HG03565 (cell line): ENCODE data around the gene CHMP6.

ENCODE experiments used
- ATAC-seq: cut with Tn5 transposase; IDR thresholded peaks from one replicate; pipeline ENCODE4 v1.9.1; 2021; ENCODE audit warnings: mild to moderate bottlenecking, moderate library complexity; ENCODE audit not compliant: unreplicated experiment

CHMP6 gene

DNA sequence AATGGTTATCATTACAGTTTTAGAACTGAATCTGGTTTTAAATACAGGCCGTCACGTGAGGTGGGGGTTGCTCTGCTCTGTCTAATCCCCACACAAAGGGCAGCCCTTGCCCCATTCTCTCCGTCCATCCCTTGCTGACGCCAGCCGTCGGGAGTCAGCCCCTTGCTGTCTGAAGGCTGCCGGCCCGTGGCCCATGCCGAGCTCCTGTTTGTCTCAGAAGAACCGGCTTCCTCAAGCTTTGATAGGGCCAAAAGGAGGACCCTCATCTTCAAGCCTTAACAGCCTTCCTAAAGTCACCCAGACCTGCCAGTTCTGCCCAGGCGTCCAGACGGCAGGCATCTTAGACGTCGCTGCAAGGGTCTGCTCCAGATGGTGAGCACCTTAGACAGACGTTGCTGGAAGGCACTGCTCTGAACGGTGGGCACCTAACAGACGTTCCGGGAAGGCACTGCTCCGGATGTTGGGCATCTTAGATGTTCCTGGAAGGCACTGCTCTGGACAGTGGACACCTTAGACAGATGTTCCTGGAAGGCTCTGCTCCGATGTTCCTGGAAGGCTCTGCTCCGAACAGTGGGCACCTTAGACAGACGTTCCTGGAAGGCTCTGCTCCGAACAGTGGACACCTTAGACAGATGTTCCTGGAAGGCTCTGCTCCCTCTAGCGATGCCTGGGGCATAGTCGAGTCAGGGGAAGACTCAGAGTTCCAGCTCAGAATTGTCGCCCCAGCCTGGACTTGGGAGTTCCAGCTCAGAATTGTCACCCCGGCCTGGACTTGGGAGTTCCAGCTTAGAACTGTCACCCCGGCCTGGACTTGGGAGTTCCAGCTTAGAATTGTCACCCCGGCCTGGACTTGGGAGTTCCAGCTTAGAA is 35.1 kb upstream of the CHMP6 start:
- no peak for ATAC-seq

DNA sequence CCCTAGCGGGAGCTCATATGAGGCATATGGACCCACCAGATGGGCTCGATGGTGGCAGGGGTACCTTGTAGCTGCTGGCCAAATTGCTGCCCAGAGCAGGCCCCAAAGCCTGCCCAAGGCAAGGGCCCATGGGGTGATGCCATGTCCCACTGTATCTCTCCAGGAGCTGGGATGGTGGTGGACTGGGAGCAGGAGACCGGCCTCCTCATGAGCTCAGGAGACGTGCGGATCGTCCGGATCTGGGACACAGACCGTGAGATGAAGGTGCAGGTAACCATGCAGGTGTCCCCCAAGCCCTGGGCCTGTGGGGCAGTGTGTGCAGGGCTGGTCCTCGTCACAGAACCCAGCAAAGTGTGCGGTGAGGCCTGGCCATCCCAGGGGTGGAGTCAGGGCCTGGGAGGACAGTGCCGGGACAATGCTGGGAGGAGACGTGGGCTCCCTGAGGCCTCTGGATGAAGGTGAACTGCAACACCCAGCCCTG is 34.1 kb upstream of the CHMP6 start:
- ATAC-seq = no peak

DNA sequence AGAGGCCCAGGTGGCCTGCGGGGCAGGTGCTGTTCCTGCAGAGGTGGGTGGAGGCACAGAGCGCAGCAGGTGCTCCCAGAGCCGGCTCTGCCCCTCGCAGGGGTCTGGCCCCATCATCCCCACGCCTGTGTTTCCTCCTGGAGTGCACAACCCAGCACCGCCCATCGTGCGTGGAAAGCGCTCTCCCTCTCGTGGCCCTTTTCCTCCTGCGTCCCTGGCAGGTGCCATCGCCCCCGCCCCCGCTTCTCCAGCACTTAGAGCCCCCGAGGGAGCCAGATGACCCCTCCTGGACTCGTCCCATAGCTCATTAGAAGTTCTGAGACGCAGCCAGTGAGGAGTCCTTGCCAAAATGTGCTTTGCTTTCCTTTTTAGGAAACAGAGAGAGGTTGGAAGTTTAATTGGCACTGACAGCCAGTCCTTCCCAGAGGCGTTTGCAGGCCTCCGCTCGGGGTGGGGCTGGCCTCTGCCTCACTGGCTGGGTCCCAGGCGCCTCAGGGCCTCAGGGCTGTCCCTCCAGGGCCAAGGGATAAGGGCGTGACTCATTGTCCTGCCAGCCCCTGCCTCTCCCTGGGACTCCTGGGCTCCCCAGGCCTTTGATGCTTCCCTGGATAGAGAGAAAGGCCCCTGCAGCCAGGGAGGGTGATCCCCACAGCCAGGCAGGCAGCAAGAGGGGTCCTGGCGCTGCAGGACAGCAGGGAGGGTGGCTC is 32.2 kb upstream of the CHMP6 start:
- no peak for ATAC-seq

DNA sequence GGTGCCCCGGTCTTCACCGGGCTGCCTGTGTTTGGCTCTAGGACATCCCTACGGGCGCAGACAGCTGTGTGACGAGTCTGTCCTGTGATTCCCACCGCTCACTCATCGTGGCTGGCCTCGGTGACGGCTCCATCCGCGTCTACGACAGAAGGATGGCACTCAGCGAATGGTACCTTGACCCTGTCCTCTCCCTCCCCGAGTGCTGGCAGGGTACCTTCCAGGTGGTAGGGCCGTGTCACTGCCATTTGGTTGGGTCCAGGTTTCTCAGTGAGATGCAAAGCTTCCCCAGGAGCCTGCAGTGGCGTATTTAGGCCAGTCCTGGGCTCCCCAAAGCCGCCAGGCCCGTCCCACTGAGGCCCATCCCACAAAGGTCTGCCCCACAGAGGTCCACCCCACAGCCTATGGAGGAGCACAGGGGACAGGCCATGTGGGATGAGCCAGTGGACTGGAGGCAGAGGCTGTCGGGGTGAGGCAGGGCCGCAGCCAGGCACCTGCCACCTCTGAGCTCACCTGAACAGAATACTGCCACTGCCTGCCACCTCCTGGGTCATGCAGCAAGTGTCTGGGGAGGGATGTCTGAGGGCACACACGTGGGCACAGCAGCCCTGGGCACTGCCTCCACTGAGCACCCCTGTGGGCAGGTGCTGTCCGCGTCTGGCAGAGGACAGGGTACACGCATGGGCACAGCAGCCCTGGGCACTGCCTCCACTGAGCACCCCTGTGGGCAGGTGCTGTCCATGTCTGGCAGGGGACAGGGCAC is 31.4 kb upstream of the CHMP6 start:
- ATAC-seq = no peak

DNA sequence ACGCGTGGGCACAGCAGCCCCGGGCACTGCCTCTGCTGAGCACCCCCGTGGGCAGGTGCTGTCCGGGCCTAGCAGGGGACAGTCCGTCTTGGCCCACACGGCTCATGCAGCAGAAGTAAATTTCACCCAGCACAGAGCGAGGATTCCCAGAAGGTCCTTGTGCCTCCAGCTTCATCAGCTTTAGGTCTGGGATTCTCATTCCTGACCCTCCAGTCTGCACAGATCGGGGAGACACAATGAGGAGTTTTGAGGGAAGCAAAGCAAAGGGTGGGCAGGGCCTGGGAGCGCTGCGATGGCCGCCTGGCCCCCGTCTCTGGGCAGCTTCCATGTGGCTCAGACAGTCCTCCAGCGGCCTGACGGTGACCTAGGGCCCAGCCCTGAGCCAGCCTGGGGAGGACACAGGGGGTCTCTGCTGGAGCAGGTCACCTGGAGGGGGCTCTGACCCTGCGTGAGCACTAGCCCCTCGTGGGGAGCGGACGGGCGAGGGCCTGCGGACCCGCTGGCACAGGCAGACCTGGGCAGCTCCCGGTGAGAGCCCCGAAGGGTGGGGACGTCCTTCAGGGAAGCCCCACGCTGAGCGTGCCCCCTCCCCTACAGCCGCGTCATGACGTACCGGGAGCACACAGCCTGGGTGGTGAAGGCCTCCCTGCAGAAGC is 30.7 kb upstream of the CHMP6 start:
- ATAC-seq = no peak

DNA sequence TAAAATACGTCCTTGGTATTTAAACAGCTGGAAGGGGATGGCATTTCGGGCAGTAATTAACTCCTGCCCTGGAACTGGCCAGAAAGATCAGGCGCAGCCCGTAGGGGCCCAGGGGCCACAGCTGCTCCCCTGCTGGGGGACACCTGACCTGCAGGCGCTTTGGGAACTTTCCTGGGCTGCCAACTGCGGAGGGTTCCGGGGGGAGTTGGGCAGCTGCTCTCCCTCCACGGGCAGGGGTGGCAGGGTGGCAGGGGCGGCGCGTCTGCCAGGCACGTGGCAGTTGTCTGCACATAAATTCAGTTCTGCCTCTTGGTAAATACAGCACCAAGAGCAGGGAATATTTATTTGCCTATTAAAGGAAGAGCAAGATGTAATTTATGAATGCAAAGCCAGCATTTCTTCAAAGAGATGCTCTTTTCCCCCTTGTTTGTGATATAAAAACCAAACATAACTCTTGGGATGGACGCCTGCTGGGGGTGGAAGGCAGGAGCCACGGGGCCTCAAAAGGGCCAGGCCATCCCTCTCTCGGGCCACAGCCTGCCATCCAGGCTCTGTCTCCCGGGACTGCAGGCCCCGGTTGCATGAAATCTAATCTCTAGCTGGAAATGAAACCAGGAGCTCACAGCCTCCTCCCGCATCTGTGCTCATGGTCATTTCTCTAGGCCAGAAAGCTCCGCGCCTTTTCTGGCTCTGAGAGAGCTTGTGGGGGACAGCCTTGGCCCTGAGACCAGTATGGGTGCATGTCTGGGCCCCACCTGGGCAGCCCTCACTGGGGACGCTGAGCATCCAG is 29.9 kb upstream of the CHMP6 start:
- no peak for ATAC-seq

DNA sequence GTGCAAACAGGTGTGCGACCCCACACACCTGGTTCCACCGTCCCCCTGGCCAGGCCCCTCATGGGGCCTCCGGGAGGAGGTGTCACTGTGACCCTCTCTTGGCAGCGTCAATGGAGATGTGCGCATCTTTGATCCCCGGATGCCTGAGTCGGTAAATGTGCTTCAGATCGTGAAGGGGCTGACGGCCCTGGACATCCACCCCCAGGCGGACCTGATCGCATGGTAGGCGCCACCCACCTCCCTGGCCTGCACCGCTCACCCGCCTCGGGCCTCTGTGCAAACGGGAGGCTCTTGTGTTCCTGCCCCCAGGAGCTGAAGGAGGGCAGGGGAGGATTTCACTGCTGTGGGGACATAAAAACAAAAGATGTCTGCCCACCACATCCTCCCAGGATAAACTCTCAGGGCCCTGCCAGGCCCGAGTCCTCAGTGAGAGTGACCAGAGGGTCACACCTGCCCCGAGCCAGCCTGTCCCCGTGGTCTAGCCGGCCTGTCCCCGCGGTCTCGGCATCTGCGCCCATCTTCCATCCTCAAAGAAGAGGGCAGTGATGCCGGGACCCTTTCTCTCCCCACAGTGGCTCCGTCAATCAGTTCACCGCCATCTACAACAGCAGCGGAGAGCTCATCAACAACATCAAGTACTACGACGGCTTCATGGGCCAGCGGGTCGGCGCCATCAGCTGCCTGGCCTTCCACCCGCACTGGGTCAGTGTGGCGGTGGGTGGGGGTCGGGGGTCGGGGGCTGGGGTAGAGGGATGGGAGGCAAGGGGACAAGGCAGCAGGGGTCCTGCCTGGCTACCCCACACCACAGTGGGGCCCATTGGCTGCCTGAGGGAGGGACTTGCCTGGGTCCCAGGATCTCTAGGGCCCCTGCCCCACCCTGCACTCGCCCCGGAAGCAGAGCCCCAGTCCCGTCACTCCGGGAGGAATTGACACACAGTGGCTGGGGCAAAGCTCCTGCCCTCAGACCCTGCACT is 29.0 kb upstream of the CHMP6 start:
- ATAC-seq = no peak

DNA sequence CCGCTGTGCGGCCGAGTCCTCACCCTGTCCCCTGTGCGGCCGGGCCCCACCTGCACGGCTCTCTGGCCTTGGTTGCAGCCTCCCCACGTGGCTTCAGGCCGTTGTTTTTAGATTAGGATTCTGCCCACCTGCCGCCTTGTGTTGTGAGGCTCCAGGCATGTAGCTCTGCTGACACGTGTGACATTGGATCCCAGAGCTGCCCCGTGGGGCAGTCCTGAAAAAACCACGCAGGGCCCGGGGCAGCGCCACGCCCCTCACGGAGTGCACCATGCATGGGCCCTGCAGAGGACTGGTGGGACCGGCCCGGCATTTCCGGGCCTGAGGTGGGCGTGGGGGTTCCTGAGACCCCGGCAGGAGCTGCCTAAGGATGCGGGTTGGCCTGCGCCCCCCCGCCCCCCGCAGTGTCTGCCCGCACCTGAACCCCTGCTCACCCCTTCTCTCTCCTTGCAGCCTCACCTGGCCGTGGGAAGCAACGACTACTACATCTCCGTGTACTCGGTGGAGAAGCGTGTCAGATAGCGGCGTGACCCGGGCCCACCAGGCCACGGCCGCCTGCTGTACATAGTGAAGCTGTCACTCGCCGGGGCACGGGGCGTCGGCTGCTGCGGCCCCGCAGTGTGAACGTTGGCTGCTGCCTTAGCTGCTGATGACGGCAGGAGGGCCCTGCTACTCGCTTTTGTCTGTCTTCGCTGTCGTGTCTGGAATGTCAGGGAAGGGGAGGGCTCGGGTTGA is 27.7 kb upstream of the CHMP6 start:
- ATAC-seq = no peak

DNA sequence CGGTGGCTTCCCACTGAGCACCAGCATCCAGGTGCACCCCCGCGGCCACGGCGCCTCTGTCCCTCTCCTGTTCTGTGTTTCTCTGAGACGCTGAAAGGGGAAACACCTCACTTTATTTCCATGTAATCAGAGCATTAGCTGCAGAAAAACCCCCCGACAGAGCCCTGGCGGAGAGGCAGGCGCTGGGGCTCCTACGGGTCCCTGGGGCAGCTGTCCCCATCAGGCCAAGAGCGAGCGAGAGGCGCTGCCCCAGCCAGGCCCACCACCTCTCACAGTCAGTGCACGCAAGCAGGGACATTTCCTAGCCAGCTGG is 27.1 kb upstream of the CHMP6 start:
- ATAC-seq = no peak

DNA sequence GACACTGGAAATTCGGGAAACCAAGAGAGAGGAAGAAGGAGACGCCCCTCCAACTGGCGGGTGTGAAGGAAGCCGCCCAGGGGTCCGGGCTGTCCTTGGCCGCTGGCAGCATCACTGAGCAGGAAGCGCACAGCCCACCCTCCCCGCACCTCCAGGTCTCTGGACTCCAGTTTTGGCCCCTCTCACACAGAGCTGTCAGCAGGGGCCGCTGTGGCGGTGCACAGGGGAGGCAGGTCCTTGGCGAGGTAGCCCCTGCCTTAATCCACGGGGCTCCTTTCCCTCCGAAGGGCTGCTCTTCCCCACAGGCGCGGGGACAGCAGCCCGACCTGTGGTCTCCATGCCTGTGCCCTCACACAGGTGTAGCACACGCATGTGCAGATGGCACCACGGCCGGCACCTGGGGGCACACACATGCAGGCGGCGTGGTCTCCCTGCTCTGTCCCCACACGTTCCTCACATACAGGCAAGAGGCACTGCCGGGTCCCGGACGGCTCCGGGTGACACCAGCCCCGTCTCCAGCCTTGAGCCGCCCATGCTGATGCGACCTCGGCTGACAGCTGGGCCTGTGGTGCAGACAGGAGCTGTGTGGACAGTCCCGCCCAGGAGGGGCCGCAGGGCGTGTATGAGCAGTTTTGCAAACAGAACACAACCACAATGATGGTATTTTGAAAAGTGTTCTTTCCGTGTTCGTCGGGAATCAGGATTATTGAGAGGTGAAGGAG is 26.6 kb upstream of the CHMP6 start:
- no peak for ATAC-seq

DNA sequence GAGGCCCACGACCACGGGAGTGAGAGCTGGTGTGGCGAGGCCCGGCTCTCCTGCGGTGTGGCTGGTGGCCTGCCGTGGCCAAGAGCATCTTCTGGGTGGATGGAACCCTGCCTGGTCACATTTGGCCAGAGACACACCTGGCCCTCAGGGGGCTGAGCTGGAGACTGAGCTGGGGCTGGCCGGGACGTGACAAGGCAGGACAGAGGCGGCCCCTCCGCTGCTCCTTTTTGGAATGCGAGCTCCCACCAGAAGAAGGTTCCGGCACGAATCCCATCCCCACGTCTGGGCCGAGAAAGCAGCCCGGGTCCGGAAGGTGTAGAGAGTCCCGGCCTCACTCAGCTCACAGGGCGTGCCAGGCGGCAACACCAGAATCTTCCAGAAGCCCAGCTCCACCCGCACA is 26.0 kb upstream of the CHMP6 start:
- no peak for ATAC-seq

DNA sequence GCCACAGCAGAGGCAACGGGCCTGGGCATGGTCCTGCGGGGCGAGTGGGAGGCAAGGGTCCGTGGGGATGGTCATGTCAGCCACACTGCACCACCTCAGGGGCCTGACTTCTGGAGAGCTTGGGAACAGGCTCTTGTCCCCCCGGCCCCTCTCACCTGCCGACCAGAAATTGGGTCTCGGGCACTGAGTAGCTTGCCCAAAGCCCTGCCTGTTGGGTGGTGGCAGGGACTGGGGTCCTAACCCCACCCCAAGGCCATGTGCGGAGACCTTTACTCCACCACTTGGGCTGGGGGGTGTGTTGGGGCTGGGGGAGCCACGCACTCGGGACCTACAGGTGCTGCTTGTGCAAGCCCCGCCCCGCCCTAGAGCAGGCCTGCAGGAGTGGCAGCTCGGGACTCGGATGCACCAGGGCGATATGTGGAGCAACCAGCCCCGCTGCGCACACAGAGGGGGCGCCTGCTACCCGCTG is 24.2 kb upstream of the CHMP6 start:
- ATAC-seq = no peak

DNA sequence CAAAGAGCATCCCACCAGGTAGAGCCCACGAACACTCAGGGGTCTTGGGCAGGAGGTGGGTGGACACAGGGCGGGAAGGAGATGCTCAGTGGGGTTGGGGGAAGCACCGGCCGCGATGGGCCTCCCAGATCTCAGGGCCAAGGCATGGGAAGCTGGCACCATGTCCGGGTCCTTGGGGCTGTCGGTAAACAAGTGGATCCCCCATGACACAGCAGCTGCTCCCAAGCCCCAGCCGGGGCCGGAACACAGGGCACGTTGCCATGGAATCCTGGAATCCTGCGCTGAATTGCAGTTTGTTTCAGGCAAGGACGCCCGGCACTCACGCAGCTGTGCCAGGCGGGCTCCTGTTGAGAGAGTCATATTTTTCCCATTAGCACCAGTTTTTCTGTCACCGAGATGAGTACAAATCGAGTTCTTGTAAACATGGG is 23.0 kb upstream of the CHMP6 start:
- ATAC-seq = no peak

DNA sequence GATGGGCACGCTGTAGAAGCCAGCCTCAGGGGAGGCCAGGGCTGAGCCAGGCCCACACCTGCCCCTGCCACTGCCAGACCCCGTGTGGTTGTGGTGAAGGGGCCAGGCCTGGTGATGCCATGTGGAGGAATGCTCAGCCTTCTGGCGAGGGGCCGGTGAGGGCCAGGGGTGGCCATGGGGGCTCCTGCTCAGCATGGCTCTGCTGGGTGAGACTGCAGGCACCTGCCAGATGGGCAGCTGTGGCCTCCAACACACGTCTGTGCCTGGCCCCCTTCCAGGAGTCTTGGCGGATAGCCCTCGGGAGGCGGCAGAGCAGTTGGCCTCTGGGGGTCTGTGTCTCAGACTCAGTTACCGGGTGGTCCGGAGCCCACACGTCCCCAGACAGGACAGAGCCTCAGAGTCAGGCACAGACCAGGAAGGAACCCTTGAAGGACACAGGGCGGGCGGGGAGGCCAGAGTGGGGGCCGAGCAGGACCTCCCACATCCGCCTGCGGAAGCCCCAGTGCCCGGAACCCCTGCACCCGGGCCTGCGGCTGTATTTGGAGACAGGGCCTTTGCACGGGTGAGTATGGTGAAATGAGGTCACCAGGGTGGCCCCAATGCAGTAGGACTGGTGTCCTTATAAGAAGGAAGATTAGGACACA is 22.5 kb upstream of the CHMP6 start:
- ATAC-seq = no peak

DNA sequence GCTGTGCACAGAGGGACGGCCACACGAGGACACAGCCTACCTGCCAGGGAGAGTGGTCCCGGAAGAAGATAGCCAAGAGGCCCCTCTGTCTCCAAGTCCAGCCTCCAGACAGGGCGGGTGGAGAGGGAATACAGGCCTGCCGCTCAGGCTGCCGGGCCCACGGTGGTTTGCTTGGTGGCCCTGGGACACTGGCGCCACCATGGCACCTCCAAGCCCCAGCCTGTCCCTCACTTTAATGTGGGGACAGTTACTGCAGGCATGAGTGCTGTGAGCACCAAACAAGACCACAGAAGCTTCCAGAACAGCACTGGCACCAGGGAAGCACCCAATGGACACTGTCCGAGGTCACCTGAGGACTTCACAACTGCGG is 22.0 kb upstream of the CHMP6 start:
- ATAC-seq = no peak

DNA sequence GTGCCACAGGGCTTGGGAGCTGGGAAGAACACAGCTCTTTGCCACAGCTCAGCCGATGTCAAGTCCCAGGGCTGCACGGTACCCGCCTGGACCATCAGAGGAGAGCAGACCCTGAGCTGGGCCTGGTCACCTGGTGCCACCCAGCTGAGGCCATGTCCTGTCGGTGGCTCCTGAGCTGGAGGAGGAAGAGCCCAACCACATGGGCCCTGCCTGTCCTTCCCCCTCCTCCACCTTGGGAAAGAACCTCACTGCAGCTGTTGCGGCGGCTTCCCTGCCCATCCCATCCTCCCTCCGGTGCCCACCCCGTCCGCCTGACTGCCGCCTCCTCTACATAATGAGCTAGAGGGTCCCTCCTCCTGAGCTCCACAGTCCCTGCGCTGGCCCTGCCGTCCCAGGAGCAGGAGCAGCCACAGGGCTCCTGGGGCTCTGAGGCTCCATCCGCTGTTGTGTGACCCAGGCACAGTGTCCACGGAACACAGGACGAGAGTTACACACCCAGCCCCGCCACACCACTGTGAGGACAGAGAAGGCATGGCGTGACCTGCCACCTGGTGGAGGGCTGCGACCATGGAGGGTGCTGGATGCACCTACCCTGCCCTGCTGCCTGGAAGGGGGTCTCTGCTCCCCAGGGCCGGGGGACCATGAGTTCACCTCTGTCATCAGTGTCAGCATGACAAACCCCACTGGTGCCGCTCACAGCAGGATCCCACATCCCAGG is 21.4 kb upstream of the CHMP6 start:
- no peak for ATAC-seq
